Activated CD8-positive, alpha-beta T cell treated with anti-CD3 and anti-CD28 coated beads for 36 hours (primary cell): ENCODE data around the gene AGAP1. TPM values are rescaled to one million over a fixed set of nuclear protein-coding genes. Genes with fewer than 3 reads are reported as not detected.

Experiments
- ATAC-seq: fragments of 200-7000 bp; cut with Tn5 transposase; one replicate; pipeline ENCODE4 v1.10.0; 2021; ENCODE audit warnings: mild to moderate bottlenecking, moderate library complexity
- CTCF ChIA-PET: fragments of 350-600 bp; sonication (Branson Sonifier 250); formaldehyde crosslinking; loops from one replicate; lab custom pipeline; 2021; ENCODE audit warnings: antibody characterized with exemption; lab: Charles Lee
- POLR2A ChIA-PET: fragments of 350-600 bp; sonication (Branson Sonifier 250); formaldehyde crosslinking; loops from one replicate; lab custom pipeline; 2021; ENCODE audit warnings: antibody characterized with exemption; lab: Charles Lee
- DNase-seq: peaks from one replicate; pipeline ENCODE4 v3.0.0-alpha.2; 2020
- H3K27ac Mint-ChIP-seq: one replicate; pipeline ENCODE4 v1.8.0; 2021; ENCODE audit warnings: mild to moderate bottlenecking, mixed read lengths
- H3K27me3 Mint-ChIP-seq: one replicate; pipeline ENCODE4 v1.8.0; 2021; ENCODE audit warnings: mixed read lengths
- H3K36me3 Mint-ChIP-seq: one replicate; pipeline ENCODE4 v1.8.0; 2021; ENCODE audit warnings: low read depth, mixed read lengths
- H3K4me1 Mint-ChIP-seq: one replicate; pipeline ENCODE4 v1.8.0; 2021; ENCODE audit warnings: low read depth, mixed read lengths
- H3K4me3 Mint-ChIP-seq: one replicate; pipeline ENCODE4 v1.8.0; 2021; ENCODE audit warnings: mild to moderate bottlenecking, moderate library complexity, mixed read lengths
- H3K9me3 Mint-ChIP-seq: one replicate; pipeline ENCODE4 v1.8.0; 2021; ENCODE audit warnings: mixed read lengths
- intact Hi-C: fragments of 100-400 bp; cut with micrococcal nuclease; formaldehyde crosslinking; loops from one replicate; pipeline ENCODE4 v1.10.0; 2022
- total RNA-seq, 2 experiments: library from RNA; stranded (reverse); gene quantifications; one replicate each; pipeline ENCODE4 v1.2.3, GENCODE V29; 2021
- TF ChIP-seq, protein P1 (sequence below): fragments of 200-600 bp; IDR thresholded peaks from one replicate; pipeline ENCODE4 v1.8.0; 2022; ENCODE audit warnings: antibody characterized with exemption, mild to moderate bottlenecking

The AGAP1 gene
- total RNA-seq, 2 experiments from 2014 or later, result 2.5 to 2.9 TPM

DNA sequence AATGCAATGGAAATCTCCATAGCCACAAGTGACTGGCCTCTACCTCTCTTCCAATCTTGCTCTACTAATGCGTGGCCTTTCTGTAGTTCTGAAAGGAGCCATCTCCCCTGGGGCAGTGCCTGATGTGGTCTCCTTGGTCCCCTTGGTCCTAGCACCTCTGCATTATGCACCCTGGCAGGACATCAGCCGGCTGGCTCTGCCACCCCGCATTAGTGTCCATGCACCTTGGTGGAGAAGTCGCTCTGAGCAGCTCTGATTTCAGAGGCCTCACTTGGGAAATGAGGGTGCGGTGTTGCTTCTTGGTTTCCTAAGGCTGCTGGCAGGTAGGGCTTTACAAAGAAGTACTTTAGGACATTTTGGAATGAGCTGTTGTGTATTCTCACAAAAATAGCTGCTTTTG lies 356.4 kb downstream of the AGAP1 start:
- DNase-seq (no peak), ATAC-seq (no peak)
- H3K4me1 Mint-ChIP-seq, result no peaks in the 10 kb centered on the region
- intact Hi-C loops, result no loop called here
- TF ChIP-seq, protein P1, sequence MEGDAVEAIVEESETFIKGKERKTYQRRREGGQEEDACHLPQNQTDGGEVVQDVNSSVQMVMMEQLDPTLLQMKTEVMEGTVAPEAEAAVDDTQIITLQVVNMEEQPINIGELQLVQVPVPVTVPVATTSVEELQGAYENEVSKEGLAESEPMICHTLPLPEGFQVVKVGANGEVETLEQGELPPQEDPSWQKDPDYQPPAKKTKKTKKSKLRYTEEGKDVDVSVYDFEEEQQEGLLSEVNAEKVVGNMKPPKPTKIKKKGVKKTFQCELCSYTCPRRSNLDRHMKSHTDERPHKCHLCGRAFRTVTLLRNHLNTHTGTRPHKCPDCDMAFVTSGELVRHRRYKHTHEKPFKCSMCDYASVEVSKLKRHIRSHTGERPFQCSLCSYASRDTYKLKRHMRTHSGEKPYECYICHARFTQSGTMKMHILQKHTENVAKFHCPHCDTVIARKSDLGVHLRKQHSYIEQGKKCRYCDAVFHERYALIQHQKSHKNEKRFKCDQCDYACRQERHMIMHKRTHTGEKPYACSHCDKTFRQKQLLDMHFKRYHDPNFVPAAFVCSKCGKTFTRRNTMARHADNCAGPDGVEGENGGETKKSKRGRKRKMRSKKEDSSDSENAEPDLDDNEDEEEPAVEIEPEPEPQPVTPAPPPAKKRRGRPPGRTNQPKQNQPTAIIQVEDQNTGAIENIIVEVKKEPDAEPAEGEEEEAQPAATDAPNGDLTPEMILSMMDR, result no peak
- H3K36me3 Mint-ChIP-seq, result no peaks in the 10 kb centered on the region
- ChIA-PET POLR2A (no interaction called here), CTCF (no interaction called here)
- no peaks in the 10 kb centered on the region for H3K27me3 Mint-ChIP-seq
- H3K4me3 Mint-ChIP-seq, result no peak overlapping the region
- no peak overlapping the region for H3K27ac Mint-ChIP-seq
- no peaks in the 10 kb centered on the region for H3K9me3 Mint-ChIP-seq

- POLR2A ChIA-PET, result interaction anchor here (0.6 kb wide), 1 partner anchor 453 kb away, joined by 3 read pairs; no protein-coding TSS in a partner anchor
- ATAC-seq (no peak), DNase-seq (no peak)
- no peaks in the 10 kb centered on the region for H3K36me3 Mint-ChIP-seq
- intact Hi-C loops, result no loop called here
- CTCF ChIA-PET, result no interaction called here
- no peak overlapping the region for H3K4me3 Mint-ChIP-seq
- H3K27me3 Mint-ChIP-seq, result no peaks in the 10 kb centered on the region
- H3K9me3 Mint-ChIP-seq, result no peaks in the 10 kb centered on the region
- TF ChIP-seq, protein P1, result no peak
- H3K4me1 Mint-ChIP-seq, result no peaks in the 10 kb centered on the region
- H3K27ac Mint-ChIP-seq, result no peak overlapping the region
Measured at GRCh38 chr2:235850771-235851551, 357.1 kb downstream of the AGAP1 start.

GRCh38 chr2:235851828-235852525 lies 358.1 kb downstream of the AGAP1 start:
- TF ChIP-seq, protein P1, result no peak
- no peaks in the 10 kb centered on the region for H3K9me3 Mint-ChIP-seq
- no peak overlapping the region for H3K27ac Mint-ChIP-seq
- DNase-seq, result no peak
- POLR2A ChIA-PET, result no interaction called here
- intact Hi-C loops, result no loop called here
- H3K4me3 Mint-ChIP-seq, result no peak overlapping the region
- CTCF ChIA-PET, result no interaction called here
- ATAC-seq, result no peak
- no peaks in the 10 kb centered on the region for H3K4me1 Mint-ChIP-seq
- no peaks in the 10 kb centered on the region for H3K27me3 Mint-ChIP-seq
- H3K36me3 Mint-ChIP-seq, result no peaks in the 10 kb centered on the region

DNA sequence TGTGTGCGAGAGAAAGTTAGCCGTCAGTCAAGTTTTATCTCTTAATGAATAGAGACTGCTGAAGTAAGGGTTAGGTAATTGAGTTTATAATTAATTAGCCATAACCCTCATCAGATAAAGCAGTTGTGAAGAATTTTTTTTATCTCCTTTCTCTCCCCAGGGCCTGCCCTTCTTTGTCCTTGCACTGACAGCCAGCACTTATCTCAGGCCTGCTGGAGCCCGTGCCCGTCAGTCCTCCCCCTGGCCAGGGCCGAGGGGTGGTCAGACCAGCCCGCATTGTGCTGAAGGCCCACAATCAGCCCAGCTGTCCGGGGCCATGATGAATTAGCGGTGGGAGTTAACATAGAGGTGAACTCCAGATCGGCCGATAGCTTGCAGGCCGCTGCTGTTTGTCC lies 358.7 kb downstream of the AGAP1 start:
- intact Hi-C loops, result no loop called here
- ATAC-seq, result no peak

More for the DNA sequence above, 358.7 kb downstream of the AGAP1 start:
- TF ChIP-seq, protein P1, result no peak
- H3K4me1 Mint-ChIP-seq, result no peaks in the 10 kb centered on the region
- no peaks in the 10 kb centered on the region for H3K36me3 Mint-ChIP-seq
- DNase-seq, result no peak
- ChIA-PET POLR2A (no interaction called here), CTCF (no interaction called here)
- no peak overlapping the region for H3K4me3 Mint-ChIP-seq
- H3K27me3 Mint-ChIP-seq, result no peaks in the 10 kb centered on the region
- no peaks in the 10 kb centered on the region for H3K9me3 Mint-ChIP-seq
- no peak overlapping the region for H3K27ac Mint-ChIP-seq
